IPS DF 6.9 (cell line): ENCODE results near the gene EFNA3.

Experiments used
- DNase-seq: peaks from one replicate; pipeline ENCODE4 v3.0.0-alpha.2; 2013; ENCODE audit warnings: low read depth, low spot score
- H3K27ac ChIP-seq: one replicate; pipeline ENCODE4 v1.5.1; 2013; ENCODE audit warnings: low read length, control low read depth
- H3K27me3 ChIP-seq: 2 replicates; pipeline ENCODE4 v1.6.1; 2013; ENCODE audit warnings: mild to moderate bottlenecking, low read length; ENCODE audit not compliant: control insufficient read depth, insufficient read depth
- H3K36me3 ChIP-seq: 2 replicates; pipeline ENCODE4 v1.6.1; 2013; ENCODE audit warnings: low read length; ENCODE audit not compliant: control insufficient read depth, insufficient read depth
- H3K4me1 ChIP-seq: 2 replicates; pipeline ENCODE4 v1.6.1; 2013; ENCODE audit warnings: low read length; ENCODE audit not compliant: control insufficient read depth, insufficient read depth
- H3K4me3 ChIP-seq: 2 replicates; pipeline ENCODE4 v1.5.1; 2013; ENCODE audit warnings: mild to moderate bottlenecking, low read length
- H3K9me3 ChIP-seq: 2 replicates; pipeline ENCODE4 v1.6.1; 2013; ENCODE audit warnings: low read length, inconsistent platforms; ENCODE audit not compliant: control insufficient read depth, insufficient read depth
- WGBS: extraction: QIAGEN DNeasy Blood & Tissue Kit; methylation state at CpG from one replicate; pipeline ENCODE4 v1.1.7; 2013; ENCODE audit warnings: mixed read lengths, missing lambda C conversion rate; ENCODE audit not compliant: insufficient read length, insufficient coverage; 5-methylcytosine and 5-hydroxymethylcytosine counted together

The EFNA3 gene, protein sequence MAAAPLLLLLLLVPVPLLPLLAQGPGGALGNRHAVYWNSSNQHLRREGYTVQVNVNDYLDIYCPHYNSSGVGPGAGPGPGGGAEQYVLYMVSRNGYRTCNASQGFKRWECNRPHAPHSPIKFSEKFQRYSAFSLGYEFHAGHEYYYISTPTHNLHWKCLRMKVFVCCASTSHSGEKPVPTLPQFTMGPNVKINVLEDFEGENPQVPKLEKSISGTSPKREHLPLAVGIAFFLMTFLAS

DNA sequence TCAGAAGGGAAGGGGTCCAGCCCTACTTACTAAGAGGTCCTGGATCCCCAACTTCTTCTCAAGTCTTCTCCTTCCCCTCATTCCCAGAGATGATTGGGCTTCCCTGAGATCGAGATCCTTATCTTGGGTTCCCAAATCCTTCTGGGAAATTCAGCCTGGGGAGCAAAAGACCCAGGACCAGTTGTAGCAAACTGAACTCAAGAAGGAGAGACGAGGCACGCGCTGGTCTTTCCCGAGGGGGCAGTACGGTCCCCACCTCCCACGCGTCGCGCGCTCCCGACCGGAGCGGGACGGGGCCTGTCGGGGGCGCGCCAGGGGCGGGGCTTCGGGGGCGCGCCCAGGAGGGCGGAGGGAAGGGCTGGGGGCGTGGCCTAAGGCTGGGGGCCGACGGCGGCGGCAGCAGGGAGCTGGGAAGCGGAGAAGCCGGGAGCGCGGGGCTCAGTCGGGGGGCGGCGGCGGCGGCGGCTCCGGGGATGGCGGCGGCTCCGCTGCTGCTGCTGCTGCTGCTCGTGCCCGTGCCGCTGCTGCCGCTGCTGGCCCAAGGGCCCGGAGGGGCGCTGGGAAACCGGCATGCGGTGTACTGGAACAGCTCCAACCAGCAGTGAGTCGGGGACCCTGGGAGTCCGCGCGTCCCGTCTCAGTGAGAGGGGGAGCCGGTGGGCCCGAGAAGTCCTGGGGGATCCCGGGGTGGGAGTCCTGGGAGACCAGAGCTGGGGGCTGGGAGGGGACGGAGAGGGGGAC lies at the start of gene EFNA3:
Gene EFNA3, plus strand, starts transcription at position 369 of the 741 bp plus-strand sequence. Its CDS starts 105 bp downstream, at position 474.
- Histone ChIP-seq H3K36me3 (no peaks in the 10 kb centered on the region), H3K27me3 (peaks cover 47% of the 10 kb centered on the region), H3K4me1 (0 out of 2 replicates have a peak, but pooled peaks cover 1% of the 10 kb centered on the region), H3K9me3 (no peaks in the 10 kb centered on the region), H3K27ac (no peak within 1 kb of the TSS), H3K4me3 (peak within 1 kb of the TSS; percentile 55; the same call in 1 of the 2 replicates)
- WGBS, result no CpG with 5 or more reads among the region's 59 CpGs
- DNase-seq, result no peak

DNA sequence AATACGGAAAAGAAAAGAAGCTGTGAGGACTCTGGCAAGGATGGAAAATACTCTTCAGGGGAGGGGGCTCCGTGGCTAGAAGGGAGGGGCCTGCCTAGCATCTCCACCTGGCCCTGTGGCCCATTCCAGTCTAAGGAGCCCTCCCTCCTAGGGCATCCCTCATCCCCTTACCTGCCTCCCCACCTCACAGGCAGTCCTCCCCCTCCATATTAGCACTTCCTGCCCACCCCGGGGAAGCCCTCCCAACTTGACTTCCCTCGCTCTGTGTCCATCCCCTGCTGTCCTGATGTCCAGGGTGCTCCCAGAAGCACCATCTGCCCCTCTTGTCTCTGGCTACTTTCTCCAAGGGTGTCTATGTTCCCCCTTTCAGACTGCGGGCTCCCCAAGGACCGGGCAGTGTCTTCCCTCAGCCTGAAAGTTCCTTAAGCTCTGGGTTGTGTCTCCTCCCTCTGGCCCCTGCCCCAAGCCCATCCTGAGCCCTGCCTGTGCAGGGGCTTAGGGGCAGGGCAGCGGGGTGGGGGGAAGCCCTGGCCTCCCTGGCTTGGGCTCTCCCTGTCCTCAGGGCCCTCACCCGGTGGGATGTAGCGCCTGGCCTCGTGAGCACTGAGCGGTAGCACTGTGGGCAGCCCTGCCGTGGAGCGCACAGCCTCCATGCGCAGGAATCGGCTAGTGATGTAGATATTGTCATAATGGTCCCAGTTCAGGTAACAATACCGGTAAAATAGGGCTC lies 49.0 kb upstream of the EFNA3 start:
- Histone ChIP-seq H3K9me3 (no peaks in the 10 kb centered on the region), H3K4me3 (no peak overlapping the region), H3K27me3 (no peaks in the 10 kb centered on the region), H3K27ac (no peak overlapping the region), H3K36me3 (no peaks in the 10 kb centered on the region), H3K4me1 (peaks cover 2% of the 10 kb centered on the region; the same call in 1 of the 2 replicates)
- DNase-seq, result no peak
- no CpG with 5 or more reads among the region's 16 CpGs for WGBS

DNA sequence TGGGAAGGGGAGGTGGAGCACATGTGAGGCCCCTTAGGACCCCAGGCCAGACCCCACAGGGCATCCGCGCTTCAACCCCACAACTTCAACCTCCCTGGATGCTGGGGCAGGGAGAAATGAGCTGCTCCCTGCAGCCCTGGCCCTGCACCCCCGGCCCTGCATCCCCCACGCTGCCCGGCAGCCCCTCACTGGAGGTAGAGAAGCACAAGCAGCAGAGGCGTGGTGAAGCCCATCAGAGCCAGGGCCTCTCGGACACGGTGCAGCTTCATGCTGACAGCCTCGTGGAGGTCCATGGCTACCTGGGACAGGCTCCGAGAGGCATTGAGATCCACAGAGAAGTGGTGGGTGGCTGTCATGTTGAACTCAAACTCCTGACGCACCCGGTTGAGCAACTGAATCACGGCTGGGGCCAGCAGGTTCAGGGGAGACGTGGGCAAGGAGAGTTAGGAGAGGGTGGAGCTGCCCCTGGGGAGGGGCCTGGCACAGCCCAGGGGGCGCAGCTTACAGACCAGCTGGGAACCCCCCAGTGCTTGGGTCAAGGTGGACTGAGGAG lies 48.3 kb upstream of the EFNA3 start:
- Histone ChIP-seq H3K4me3 (no peak overlapping the region), H3K9me3 (no peaks in the 10 kb centered on the region), H3K36me3 (no peaks in the 10 kb centered on the region), H3K4me1 (peaks cover 2% of the 10 kb centered on the region; the same call in 1 of the 2 replicates), H3K27ac (no peak overlapping the region), H3K27me3 (no peaks in the 10 kb centered on the region)
- WGBS, result no CpG with 5 or more reads among the region's 15 CpGs
- DNase-seq, result no peak

DNA sequence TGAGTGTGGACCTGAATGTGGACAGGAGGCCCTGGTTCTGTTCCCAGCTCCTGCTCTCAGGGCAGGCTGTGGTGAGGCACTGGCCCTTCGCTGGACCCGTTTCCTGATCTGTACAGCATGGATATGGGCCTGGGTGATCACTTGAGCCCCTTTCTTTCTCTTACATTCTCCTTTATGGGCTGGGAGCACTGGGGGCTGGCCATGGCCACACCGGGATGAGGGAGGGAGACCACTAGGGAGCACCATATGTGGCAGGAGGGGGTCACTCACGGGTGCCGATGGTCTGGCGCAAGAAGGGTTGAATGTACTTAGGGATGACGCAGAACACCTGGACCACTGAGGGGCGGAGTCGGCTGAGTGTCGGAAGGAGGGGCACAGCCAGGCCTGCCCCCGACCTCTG lies 47.7 kb upstream of the EFNA3 start:
- Histone ChIP-seq H3K4me3 (no peak overlapping the region), H3K27me3 (no peaks in the 10 kb centered on the region), H3K36me3 (no peaks in the 10 kb centered on the region), H3K9me3 (no peaks in the 10 kb centered on the region), H3K4me1 (peaks cover 2% of the 10 kb centered on the region; the same call in 1 of the 2 replicates), H3K27ac (no peak overlapping the region)
- no CpG with 5 or more reads among the region's 11 CpGs for WGBS
- no peak for DNase-seq

DNA sequence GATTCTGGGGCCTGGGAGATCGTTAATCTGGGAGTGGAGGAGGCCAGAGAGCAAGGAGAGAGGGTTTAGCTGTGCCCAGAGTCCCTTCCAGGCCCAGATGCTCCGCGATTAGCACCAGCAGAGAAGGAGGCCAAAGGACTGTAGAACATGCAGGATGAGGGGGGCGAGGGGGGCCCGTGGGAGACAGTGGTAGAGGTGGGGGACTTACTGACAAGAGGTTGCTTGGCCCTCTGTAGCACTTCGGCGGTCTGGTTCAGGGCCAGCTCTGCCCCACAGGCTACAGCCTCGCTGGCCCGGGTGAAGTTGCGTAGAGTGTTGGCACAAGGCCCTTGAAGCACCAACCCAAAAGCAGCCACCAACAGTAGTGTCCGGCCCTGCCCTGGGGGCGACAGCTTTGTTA lies 45.8 kb upstream of the EFNA3 start:
- Histone ChIP-seq H3K27ac (no peak overlapping the region), H3K4me1 (no peaks in the 10 kb centered on the region), H3K9me3 (no peaks in the 10 kb centered on the region), H3K4me3 (no peak overlapping the region), H3K27me3 (no peaks in the 10 kb centered on the region), H3K36me3 (no peaks in the 10 kb centered on the region)
- no CpG with 5 or more reads among the region's 12 CpGs for WGBS
- DNase-seq, result no peak

DNA sequence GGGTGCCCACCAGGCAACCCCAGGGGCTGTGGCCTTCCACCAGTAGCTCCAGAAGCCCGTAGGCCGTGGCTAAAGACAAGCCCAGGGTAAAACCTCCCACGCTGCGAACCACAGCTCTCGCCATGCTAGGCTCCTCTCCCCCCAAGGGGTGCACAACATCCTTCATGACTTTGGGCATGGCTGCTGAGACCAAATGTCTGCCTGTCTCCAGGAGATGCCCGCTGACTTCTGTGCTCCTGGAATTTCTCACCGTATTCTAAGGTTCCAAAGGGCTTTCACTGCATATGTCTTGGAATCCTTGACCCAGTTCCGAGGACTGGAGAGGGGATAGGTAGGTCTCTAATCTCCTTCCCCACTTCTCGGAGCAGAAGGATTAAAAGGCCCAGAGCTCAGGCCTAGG lies 45.1 kb upstream of the EFNA3 start, which contains the start of the genes DCST1 and DCST2:
Gene DCST1, plus strand, starts transcription at position 301 of the 400 bp plus-strand sequence. CDS start 213 bp downstream, outside the sequence.
Gene DCST2, minus strand, starts transcription at position 258 of the 400 bp plus-strand sequence. Its CDS starts 80 bp downstream, at position 178.
- H3K4me3 ChIP-seq, result no peak within 1 kb of the TSS
- DNase-seq, result no peak
- H3K36me3 ChIP-seq, result no peaks in the 10 kb centered on the region
- no peaks in the 10 kb centered on the region; the same call in 1 of the 2 replicates for H3K4me1 ChIP-seq
- no peaks in the 10 kb centered on the region for H3K27me3 ChIP-seq
- no peak within 1 kb of the TSS for H3K27ac ChIP-seq
- no peaks in the 10 kb centered on the region for H3K9me3 ChIP-seq
- WGBS, result no CpG with 5 or more reads among the region's 9 CpGs

DNA sequence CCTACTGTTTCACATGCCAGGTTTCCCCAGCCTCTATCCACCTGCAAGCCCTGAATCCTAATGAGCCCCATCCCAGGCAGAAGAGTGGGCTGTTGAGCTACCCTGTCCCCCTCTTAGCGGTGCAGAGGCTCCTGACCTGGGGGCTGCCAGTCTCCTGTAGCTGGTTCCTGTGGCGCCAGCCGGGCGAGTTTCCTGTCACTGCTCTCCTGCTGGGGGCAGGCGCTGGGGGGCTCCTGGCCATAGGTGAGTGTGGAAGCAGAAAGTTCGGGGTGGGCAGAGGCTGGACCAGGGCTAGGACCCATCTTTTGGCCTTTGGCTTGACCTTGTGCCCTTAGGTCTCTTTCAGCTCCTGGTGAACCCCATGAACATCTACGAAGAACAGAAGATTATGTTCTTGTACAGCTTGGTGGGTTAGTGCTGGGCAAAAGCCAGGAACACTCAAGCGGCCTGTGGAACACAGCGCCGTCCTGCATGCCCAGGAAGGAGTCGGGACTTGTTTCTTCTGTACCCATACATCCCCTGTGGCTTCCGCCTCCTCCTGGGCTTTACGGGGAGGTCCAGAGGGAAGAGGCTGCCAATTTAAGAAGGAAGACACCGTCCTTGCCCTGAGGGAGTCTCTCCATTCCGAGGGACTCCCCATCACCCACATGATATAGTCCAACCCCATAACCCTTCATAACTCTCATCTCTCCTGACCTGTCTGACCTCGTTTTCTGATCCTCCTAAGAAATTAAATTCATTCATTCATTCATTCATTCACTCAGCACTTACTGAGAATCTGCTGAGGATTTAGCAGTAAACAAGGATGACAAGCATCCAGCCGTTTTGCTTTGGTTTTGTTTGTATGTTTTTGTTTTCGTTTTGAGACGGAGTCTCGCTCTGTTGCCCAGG lies 44.1 kb upstream of the EFNA3 start:
- Histone ChIP-seq H3K9me3 (no peaks in the 10 kb centered on the region), H3K4me3 (no peak overlapping the region), H3K27me3 (no peaks in the 10 kb centered on the region), H3K27ac (no peak overlapping the region), H3K4me1 (no peaks in the 10 kb centered on the region; the same call in 1 of the 2 replicates), H3K36me3 (no peaks in the 10 kb centered on the region)
- no CpG with 5 or more reads among the region's 20 CpGs for whole genome bisulfite sequencing
- no peak for DNase-seq

DNA sequence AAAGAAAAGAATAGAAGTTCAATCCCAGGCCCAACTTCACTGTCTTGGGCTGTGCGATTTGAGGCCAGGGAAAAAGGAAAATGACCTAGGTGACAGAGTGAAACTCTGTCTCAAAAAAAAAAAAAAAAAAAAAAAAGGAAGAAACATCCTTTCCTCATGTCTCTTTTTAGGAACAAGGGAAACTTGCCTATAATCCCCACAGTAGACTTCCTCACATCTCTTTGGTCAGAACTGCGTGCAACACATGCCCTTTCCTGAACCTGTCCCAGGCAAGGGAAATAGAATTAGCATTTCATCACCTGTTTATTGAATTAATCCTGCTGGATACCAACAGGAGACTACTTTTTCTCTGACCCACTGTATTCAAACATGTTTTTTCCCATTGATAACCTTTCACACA lies 42.7 kb upstream of the EFNA3 start:
- no peak overlapping the region for H3K27ac ChIP-seq
- no peaks in the 10 kb centered on the region for H3K36me3 ChIP-seq
- no peak overlapping the region for H3K4me3 ChIP-seq
- H3K27me3 ChIP-seq, result no peaks in the 10 kb centered on the region
- no peaks in the 10 kb centered on the region for H3K9me3 ChIP-seq
- DNase-seq, result no peak
- no CpG with 5 or more reads among the region's 2 CpGs for WGBS
- H3K4me1 ChIP-seq, result no peaks in the 10 kb centered on the region; the same call in 1 of the 2 replicates

DNA sequence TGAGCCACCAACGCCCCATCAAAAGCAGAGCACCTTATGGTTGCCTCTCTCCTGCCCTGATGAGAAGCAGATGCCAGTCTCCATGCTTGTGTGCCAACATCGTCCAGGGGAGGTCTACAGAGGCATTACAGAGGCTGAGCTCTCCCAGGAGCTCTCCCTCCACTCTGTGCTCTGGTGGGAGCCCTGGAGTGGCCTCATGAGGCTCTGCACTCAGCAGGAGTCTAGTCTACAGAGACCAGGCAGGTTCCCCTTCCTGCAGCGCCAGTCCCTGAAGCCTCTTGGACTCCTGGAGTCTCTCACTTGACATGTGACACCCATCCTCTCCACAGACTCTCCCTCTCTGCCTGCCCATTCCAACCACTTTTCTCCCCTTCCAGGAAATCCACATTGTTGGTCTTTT lies 41.6 kb upstream of the EFNA3 start:
- Histone ChIP-seq H3K4me1 (no peaks in the 10 kb centered on the region; the same call in 1 of the 2 replicates), H3K9me3 (no peaks in the 10 kb centered on the region), H3K36me3 (no peaks in the 10 kb centered on the region), H3K27me3 (no peaks in the 10 kb centered on the region), H3K27ac (no peak overlapping the region), H3K4me3 (no peak overlapping the region)
- DNase-seq, result no peak
- WGBS, result no CpG with 5 or more reads among the region's 3 CpGs
